Sigmoid colon (tissue), 7 donors: ENCODE results near the gene ALG2. TPM values are rescaled to one million over a fixed set of nuclear protein-coding genes. Genes with fewer than 3 reads are reported as not detected.
"Not testable (repeated sequence)": the region's sequence is repeated elsewhere in the genome, so short reads cannot be mapped to it uniquely, and the experiment has no call there.

Experiments used
- DNase-seq: peaks from one replicate; pipeline ENCODE4 v3.0.0-alpha.2; 2019
- H3K27ac ChIP-seq, 4 donors: fragments of 200-600 bp; sonication (generic); one replicate each; pipeline ENCODE4 v1.5.1; 2016 to 2019; ENCODE audit warnings: mild to moderate bottlenecking in 1 of 4
- H3K27me3 ChIP-seq, 3 donors: fragments of 200-600 bp; sonication (generic); one replicate each; pipeline ENCODE4 v1.5.1; 2019; ENCODE audit warnings: mild to moderate bottlenecking in 1 of 3
- H3K36me3 ChIP-seq, 4 donors: fragments of 200-600 bp; sonication (generic); one replicate each; pipeline ENCODE4 v1.5.1; 2016 to 2019
- H3K4me1 ChIP-seq, 4 donors: fragments of 200-600 bp; sonication (generic); one replicate each; pipeline ENCODE4 v1.5.1; 2017 to 2019
- H3K4me3 ChIP-seq, 4 donors: fragments of 200-600 bp; sonication (generic); one replicate each; pipeline ENCODE4 v1.5.1; 2017 to 2019; ENCODE audit warnings: mild to moderate bottlenecking in 2 of 4, moderate library complexity in 1 of 4
- H3K9me3 ChIP-seq, 4 donors: fragments of 200-600 bp in 3 of 4; sonication (generic) in 3 of 4; one replicate each; pipeline versions ENCODE4 v1.5.1 to v1.6.1; 2013 to 2019
- CTCF ChIP-seq, 4 experiments: fragments of 450-650 bp in 3 of 4; fragments of 200-600 bp in 1 of 4; IDR thresholded peaks; one replicate each; pipeline ENCODE4 v1.5.1; 2016 to 2019; ENCODE audit warnings: antibody characterized with exemption in 4 of 4, mild to moderate bottlenecking in 3 of 4, moderate library complexity in 2 of 4
- EP300 ChIP-seq, 4 donors: sonication (generic); formaldehyde crosslinking; IDR thresholded peaks; one replicate each; pipeline ENCODE4 v1.6.1; 2017; ENCODE audit warnings: antibody characterized with exemption in 4 of 4
- POLR2A ChIP-seq, 2 donors: fragments of 450-650 bp; IDR thresholded peaks; one replicate each; pipeline ENCODE4 v1.6.1; 2016; ENCODE audit warnings: antibody characterized with exemption in 2 of 2, mild to moderate bottlenecking in 2 of 2, moderate library complexity in 2 of 2
- POLR2AphosphoS5 ChIP-seq, 4 donors: sonication (generic); formaldehyde crosslinking; IDR thresholded peaks; one replicate each; pipeline ENCODE4 v1.6.1; 2017; ENCODE audit warnings: antibody characterized with exemption in 4 of 4
- WGBS, 2 donors: extraction: QIAGEN DNeasy Blood & Tissue Kit; methylation state at CpG; one replicate each; pipeline ENCODE4 v1.1.7; 2013; 5-methylcytosine and 5-hydroxymethylcytosine counted together
- intact Hi-C: fragments of 100-400 bp; cut with DNase I; formaldehyde crosslinking; loops from one replicate; pipeline ENCODE4 v1.15.1; 2023
- polyA plus RNA-seq, 3 donors: library from polyadenylated mRNA; stranded (reverse); fragments of 200-250 nt; gene quantifications; one replicate each; pipeline ENCODE4 v1.2.3, GENCODE V29; 2013
- total RNA-seq, 4 donors: library from RNA; depleted of rRNA; stranded (reverse); fragments of >200 nt; gene quantifications; one replicate each; pipeline ENCODE4 v1.1.0, GENCODE V29; 2016
- donor health status: healthy with polysubstance abuse.
- donor health status: Bipolar disorder and iron deficiency.
- donor health status: healthy.

ALG2 gene
- total and polyA plus RNA-seq, 7 donors: 8.4 to 25.0 (median 18.4) TPM

DNA sequence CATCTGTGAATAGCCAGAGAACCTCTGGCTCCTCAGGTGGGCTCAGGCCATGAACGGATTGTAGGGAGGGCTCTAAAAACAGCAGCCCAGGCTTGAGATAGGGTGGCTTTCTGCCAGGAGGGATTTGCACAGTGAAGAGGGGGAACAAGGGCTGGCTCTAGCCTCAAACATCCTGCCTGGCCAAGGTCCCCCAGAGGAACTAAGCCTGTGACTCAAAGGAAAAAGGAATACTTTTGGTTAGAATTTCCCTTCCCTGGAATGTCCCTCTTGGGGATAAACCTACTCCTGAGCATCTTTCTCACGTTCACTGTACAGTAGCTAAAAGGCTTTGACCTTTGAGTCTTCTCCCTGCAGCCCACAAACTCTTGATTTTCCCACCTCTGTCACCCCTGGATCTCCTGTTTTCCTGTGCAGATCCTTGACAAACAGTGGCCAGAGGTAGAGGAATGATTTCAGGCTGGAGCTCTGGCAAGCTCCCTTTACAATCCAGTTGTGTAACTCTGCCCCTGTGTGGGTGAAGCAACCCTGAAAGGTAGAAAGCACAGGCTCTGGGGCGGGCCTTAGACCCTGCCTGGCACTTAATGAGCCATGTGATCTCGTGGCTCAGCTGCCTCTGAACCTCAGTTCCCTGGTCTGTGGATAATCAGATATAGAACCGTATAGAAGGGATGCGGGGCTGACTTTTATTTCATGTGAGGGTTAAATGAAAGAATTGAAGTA, 17.8 kb upstream of the ALG2 start:
- intact Hi-C loops: no loop called here
- Histone ChIP-seq H3K4me3 (no peak overlapping the region), H3K9me3 (no peaks in the 10 kb centered on the region), H3K27me3 (no peaks in the 10 kb centered on the region), H3K36me3 (peaks cover 0 to 9% (median 8%) of the 10 kb centered on the region in 4 donors), H3K27ac (no peak overlapping the region), H3K4me1 (peaks cover 0 to 17% (median 3%) of the 10 kb centered on the region in 4 donors)
- WGBS, 2 donors: 74 to 82% methylated on average over 6 of the region's 6 CpGs
- DNase-seq: no peak
- TF ChIP-seq CTCF (IDR thresholded peaks at IDR 0.05) (no peak), POLR2AphosphoS5 (IDR thresholded peaks at IDR 0.05) (no peak)

DNA sequence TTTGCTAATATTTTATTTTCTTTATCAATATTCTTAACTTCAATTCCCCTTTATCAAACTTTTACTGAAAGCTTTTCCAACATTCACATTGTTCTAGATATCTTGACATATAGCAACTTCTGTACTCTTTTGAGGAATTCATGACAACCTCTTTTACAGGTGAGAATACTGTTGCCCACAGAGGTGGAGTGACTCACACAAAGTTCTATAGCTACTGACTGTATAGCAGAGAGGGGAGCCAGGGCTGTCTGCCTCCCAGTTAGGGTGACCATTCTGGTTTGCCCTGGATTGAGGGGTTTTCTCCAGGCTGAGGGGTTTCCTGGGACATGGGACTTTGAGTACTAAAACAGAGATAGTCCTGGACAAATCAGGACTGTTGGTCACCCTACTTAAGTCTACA, 16.6 kb upstream of the ALG2 start:
- peaks cover 0 to 20% (median 8%) of the 10 kb centered on the region in 4 donors for H3K36me3 ChIP-seq

GRCh38 chr9:99237849-99238248, 16.1 kb upstream of the ALG2 start:
- H3K27me3 ChIP-seq, H3K4me3 ChIP-seq, intact Hi-C loops, H3K9me3 ChIP-seq, DNase-seq, H3K27ac ChIP-seq: not testable (repeated sequence)
- Histone ChIP-seq H3K36me3 (peaks cover 0 to 25% (median 8%) of the 10 kb centered on the region in 4 donors), H3K4me1 (peaks cover 0 to 27% (median 3%) of the 10 kb centered on the region in 4 donors)
- 94 to 95% methylated on average over 4 of the region's 4 CpGs for WGBS, 2 donors

More for the DNA sequence above, 16.6 kb upstream of the ALG2 start:
- Histone ChIP-seq H3K4me3 (no peak overlapping the region), H3K27ac (no peak overlapping the region), H3K27me3 (no peaks in the 10 kb centered on the region), H3K9me3 (no peaks in the 10 kb centered on the region), H3K4me1 (peaks cover 0 to 27% (median 3%) of the 10 kb centered on the region in 4 donors)
- no peak for TF ChIP-seq POLR2A (IDR thresholded peaks at IDR 0.05)
- TF ChIP-seq EP300 (IDR thresholded peaks at IDR 0.05): no peak
- no peak for TF ChIP-seq CTCF (IDR thresholded peaks at IDR 0.05)
- TF ChIP-seq POLR2AphosphoS5 (IDR thresholded peaks at IDR 0.05): no peak
- DNase-seq: no peak
- intact Hi-C loops: no loop called here

DNA sequence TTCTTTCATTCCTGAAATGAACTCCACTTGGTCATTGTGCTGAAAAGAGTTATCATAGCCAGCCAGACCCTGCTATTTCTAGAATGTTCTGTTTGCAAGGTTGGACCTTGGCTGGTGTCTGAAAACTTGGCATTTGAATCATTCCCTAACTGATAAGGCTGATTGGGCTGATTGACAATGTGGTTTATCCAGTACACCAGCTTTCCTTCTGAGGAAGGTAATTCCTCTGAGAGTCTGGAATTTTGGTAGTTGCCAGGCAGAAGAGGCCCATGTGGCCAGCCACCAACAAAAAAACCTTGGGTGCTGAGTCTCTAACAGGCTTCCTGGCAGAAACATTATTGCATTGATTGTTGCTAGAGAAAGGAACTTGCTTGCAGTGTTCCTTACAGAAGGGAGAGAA, 15.6 kb upstream of the ALG2 start:
- Histone ChIP-seq H3K4me3 (no peak overlapping the region), H3K36me3 (peaks cover 0 to 30% (median 8%) of the 10 kb centered on the region in 4 donors), H3K4me1 (peaks cover 0 to 27% (median 3%) of the 10 kb centered on the region in 4 donors), H3K27ac (peak overlapping the region in 1 of 4 donors; percentile 72), H3K27me3 (no peaks in the 10 kb centered on the region), H3K9me3 (no peaks in the 10 kb centered on the region)
- TF ChIP-seq CTCF (IDR thresholded peaks at IDR 0.05) (no peak), POLR2A (IDR thresholded peaks at IDR 0.05) (no peak), POLR2AphosphoS5 (IDR thresholded peaks at IDR 0.05) (no peak), EP300 (IDR thresholded peaks at IDR 0.05) (no peak)
- intact Hi-C loops: no loop called here
- no peak for DNase-seq

DNA sequence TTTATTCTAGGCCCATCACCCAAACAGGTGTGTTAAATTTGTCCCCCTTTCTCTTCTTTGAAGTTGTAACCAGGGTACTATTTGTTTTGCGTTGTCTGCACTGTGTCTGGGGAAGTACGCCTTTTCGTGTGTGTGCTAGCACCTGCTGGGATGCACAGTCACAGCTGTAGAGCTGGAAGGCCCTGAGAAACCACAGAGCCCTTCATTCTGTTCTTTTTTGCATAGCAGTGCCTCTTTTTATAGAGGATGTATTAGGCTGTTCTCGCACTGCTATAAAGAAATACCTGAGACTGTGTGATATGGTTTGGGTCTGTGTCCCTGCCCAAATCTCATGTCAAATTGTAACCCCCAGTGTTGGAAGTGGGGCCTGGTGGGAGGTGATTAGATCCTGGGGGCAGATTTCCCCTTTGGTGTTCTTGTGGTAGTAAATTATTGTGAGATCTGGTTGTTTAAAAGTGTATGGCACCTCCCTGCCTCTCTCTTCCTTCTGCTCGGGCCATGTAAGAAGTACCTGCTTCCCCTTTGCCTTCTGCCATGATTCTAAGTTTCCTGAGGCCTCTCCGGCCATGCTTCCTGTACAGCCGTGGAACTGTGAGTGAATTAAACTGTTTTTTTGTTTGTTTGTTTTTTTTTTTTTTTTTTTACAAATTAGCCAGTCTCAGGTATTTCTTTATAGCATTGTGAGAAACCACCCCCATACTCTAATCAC, 14.3 kb upstream of the ALG2 start:
- 56 to 88% methylated on average over 7 of the region's 7 CpGs for WGBS, 2 donors
- DNase-seq: no peak
- Histone ChIP-seq H3K4me1 (peaks cover 0 to 27% (median 3%) of the 10 kb centered on the region in 4 donors), H3K27me3 (no peaks in the 10 kb centered on the region), H3K36me3 (peaks cover 0 to 41% (median 8%) of the 10 kb centered on the region in 4 donors), H3K27ac (peak overlapping the region in 2 of 4 donors; percentile 53 to 72), H3K4me3 (no peak overlapping the region), H3K9me3 (no peaks in the 10 kb centered on the region)
- no peak for TF ChIP-seq EP300 (IDR thresholded peaks at IDR 0.05)
- TF ChIP-seq CTCF (IDR thresholded peaks at IDR 0.05): no peak
- TF ChIP-seq POLR2A (IDR thresholded peaks at IDR 0.05): no peak
- peak in 2 of 4 donors; percentile 32 to 68 for TF ChIP-seq POLR2AphosphoS5 (IDR thresholded peaks at IDR 0.05)
- intact Hi-C loops: no loop called here
